ENCODE results near the gene TWNK. TPM values are rescaled to one million over a fixed set of nuclear protein-coding genes. Genes with fewer than 3 reads are reported as not detected.

The TWNK gene
- polyA plus RNA-seq, 4 donors: 1.6 to 10.2 (median 4.7) TPM

DNA sequence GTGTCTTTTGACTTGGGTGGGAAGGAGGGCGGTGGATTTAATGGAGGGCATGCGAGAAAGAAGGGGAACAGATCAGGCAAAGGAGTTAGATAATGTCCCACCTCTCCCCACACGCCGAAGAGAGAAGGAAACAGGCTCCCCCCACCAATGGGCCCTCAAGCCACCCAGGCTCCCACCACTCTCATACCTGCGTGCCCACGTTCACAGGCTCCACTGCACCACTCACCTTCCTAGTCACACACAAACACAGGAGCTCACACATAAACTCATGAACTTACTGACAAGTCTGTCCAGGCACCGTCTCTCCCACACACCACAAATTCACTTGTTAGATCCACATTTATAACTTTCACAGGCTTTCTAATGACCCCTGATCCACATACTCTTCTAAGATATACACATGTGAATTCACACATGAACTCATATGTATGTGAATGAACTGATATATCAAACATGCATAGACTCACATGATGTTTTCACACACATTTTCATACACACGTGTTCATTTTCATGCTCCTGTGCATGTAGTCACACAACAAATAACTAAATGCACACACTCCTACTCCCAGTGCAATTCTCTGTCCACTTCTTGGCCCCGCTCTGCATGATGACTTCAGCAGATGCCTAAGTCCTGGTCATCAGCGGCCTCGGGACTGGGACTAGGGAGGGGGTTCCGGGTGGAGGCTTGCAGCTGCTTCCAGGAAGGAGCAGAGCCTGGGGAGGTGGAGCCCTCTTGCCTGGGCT is 13.7 kb downstream of the TWNK start:
- H3K4me3 ChIP-seq (ENCODE audit: low read depth in 1 of 3, low read length in 3 of 3): peak overlapping the region in 2 of 3 donors; percentile 58 to 86
- peak overlapping the region; percentile 77 to 95 (median 90) for H3K27ac ChIP-seq (ENCODE audit: low read depth in 1 of 3, low read length in 2 of 3)
- DNase-seq (peak; percentile 38 to 84), FAIRE-seq (no peak)
- WGBS, 3 donors: 38 to 52% (median 43%) methylated on average over 12 of the region's 12 CpGs
- H3K36me3 ChIP-seq (ENCODE audit: control insufficient read depth in 3 of 3, insufficient read depth in 2 of 3, low read depth in 1 of 3, low read length in 3 of 3): peaks cover 3 to 44% (median 6%) of the 10 kb centered on the region in 3 donors
- no peaks in the 10 kb centered on the region for H3K9me3 ChIP-seq (ENCODE audit: control insufficient read depth in 2 of 2, insufficient read depth in 1 of 2, low read depth in 1 of 2, low read length in 1 of 2)
- no peaks in the 10 kb centered on the region for H3K27me3 ChIP-seq (ENCODE audit: control insufficient read depth in 3 of 3, insufficient read depth in 3 of 3, low read length in 3 of 3)
- H3K4me1 ChIP-seq (ENCODE audit: control insufficient read depth in 3 of 3, insufficient read depth in 2 of 3, low read depth in 1 of 3, low read length in 2 of 3): peaks cover 3 to 37% (median 3%) of the 10 kb centered on the region in 3 donors

DNA sequence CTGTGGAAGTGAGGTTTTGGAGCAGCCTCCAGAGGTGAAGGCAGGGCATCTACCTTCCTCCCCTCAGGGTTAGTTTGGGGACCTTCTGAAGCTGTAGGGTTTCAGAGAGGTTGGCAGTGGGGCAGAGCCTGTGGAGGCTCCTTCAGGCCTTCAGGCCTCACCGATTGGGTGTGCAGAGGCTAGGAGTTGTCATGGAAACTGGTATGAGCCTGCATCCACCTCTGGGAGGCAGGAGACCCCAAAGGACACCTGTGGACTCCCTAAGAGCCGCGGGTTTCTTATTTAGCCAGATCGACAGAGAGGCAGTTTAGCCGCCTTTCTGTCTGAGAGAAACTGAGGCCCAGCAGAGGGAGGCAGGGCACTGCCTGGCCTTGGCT is 14.3 kb downstream of the TWNK start:
- FAIRE-seq (no peak), DNase-seq (no peak)
- Histone ChIP-seq H3K9me3 (ENCODE audit: control insufficient read depth in 2 of 2, insufficient read depth in 1 of 2, low read depth in 1 of 2, low read length in 1 of 2) (no peaks in the 10 kb centered on the region), H3K27me3 (ENCODE audit: control insufficient read depth in 3 of 3, insufficient read depth in 3 of 3, low read length in 3 of 3) (no peaks in the 10 kb centered on the region), H3K36me3 (ENCODE audit: control insufficient read depth in 3 of 3, insufficient read depth in 2 of 3, low read depth in 1 of 3, low read length in 3 of 3) (peaks cover 3 to 50% (median 6%) of the 10 kb centered on the region in 3 donors), H3K4me1 (ENCODE audit: control insufficient read depth in 3 of 3, insufficient read depth in 2 of 3, low read depth in 1 of 3, low read length in 2 of 3) (peaks cover 0 to 36% (median under 1%) of the 10 kb centered on the region in 3 donors), H3K27ac (ENCODE audit: low read depth in 1 of 3, low read length in 2 of 3) (peak overlapping the region in 2 of 3 donors; percentile 90 to 95), H3K4me3 (ENCODE audit: low read depth in 1 of 3, low read length in 3 of 3) (peak overlapping the region in 1 of 3 donors; percentile 14)
- WGBS, 3 donors: 63 to 81% (median 75%) methylated on average over 5 of the region's 5 CpGs

DNA sequence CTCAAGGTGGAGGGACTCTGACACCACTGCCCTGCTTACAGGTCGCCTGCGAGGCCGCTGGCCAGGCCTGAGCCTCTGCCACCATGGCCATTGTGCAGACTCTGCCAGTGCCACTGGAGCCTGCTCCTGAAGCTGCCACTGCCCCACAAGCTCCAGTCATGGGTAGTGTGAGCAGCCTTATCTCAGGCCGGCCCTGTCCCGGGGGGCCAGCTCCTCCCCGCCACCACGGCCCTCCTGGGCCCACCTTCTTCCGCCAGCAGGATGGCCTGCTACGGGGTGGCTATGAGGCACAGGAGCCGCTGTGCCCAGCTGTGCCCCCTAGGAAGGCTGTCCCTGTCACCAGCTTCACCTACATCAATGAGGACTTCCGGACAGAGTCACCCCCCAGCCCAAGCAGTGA is 15.1 kb downstream of the TWNK start:
- FAIRE-seq (no peak), DNase-seq (no peak)
- 85 to 92% (median 85%) methylated on average over 11 of the region's 11 CpGs for WGBS, 3 donors

DNA sequence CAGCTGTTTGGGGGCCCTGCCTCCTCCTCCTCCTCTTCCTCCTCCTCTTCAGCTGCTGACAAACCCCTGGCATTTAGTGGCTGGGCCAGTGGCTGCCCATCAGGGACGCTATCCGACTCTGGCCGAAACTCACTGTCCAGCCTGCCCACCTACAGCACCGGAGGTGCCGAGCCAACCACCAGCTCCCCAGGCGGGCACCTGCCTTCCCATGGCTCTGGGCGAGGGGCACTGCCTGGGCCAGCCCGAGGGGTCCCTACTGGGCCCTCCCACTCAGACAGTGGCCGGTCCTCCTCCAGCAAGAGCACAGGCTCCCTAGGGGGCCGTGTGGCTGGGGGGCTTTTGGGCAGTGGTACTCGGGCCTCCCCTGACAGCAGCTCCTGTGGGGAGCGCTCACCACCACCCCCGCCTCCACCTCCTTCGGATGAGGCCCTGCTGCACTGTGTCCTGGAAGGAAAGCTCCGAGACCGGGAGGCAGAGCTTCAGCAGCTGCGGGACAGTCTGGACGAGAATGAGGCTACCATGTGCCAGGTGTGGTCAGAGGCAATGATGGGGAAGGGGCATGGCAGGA is 16.4 kb downstream of the TWNK start:
- 93 to 96% (median 93%) methylated on average over 17 to 18 of the region's 18 CpGs for WGBS, 3 donors
- no peak overlapping the region for H3K27ac ChIP-seq (ENCODE audit: low read depth in 1 of 3, low read length in 2 of 3)
- no peak for FAIRE-seq

More for the DNA sequence above, 15.1 kb downstream of the TWNK start:
- no peaks in the 10 kb centered on the region for H3K9me3 ChIP-seq (ENCODE audit: control insufficient read depth in 2 of 2, insufficient read depth in 1 of 2, low read depth in 1 of 2, low read length in 1 of 2)
- H3K4me1 ChIP-seq (ENCODE audit: control insufficient read depth in 3 of 3, insufficient read depth in 2 of 3, low read depth in 1 of 3, low read length in 2 of 3): peaks cover 0 to 42% (median 0%) of the 10 kb centered on the region in 3 donors
- peak overlapping the region in 1 of 3 donors; percentile 90 for H3K27ac ChIP-seq (ENCODE audit: low read depth in 1 of 3, low read length in 2 of 3)
- H3K27me3 ChIP-seq (ENCODE audit: control insufficient read depth in 3 of 3, insufficient read depth in 3 of 3, low read length in 3 of 3): no peaks in the 10 kb centered on the region
- no peak overlapping the region for H3K4me3 ChIP-seq (ENCODE audit: low read depth in 1 of 3, low read length in 3 of 3)
- peaks cover 4 to 58% (median 6%) of the 10 kb centered on the region in 3 donors for H3K36me3 ChIP-seq (ENCODE audit: control insufficient read depth in 3 of 3, insufficient read depth in 2 of 3, low read depth in 1 of 3, low read length in 3 of 3)

DNA sequence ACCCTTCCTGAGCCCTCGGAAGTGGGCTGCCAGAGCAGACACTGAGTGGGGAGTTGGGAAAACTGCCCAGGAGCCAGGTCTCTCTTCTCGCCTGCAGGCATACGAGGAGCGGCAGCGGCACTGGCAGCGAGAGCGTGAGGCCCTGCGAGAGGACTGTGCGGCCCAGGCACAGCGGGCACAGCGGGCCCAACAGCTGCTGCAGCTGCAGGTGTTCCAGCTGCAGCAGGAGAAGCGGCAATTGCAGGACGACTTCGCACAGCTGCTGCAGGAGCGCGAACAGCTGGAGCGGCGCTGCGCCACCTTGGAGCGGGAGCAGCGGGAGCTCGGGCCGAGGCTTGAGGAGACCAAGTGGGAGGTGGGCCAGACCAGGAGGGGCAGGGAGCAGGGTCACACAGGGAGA is 18.0 kb downstream of the TWNK start:
- WGBS, 3 donors: 88 to 96% (median 91%) methylated on average over 21 to 23 of the region's 23 CpGs
- no peak overlapping the region for H3K27ac ChIP-seq (ENCODE audit: low read depth in 1 of 3, low read length in 2 of 3)
- H3K36me3 ChIP-seq (ENCODE audit: control insufficient read depth in 3 of 3, insufficient read depth in 2 of 3, low read depth in 1 of 3, low read length in 3 of 3): peaks cover 5 to 73% (median 6%) of the 10 kb centered on the region in 3 donors
- no peaks in the 10 kb centered on the region for H3K27me3 ChIP-seq (ENCODE audit: control insufficient read depth in 3 of 3, insufficient read depth in 3 of 3, low read length in 3 of 3)
- no peak for FAIRE-seq
- DNase-seq: no peak
- peaks cover 0 to 43% (median 0%) of the 10 kb centered on the region in 3 donors for H3K4me1 ChIP-seq (ENCODE audit: control insufficient read depth in 3 of 3, insufficient read depth in 2 of 3, low read depth in 1 of 3, low read length in 2 of 3)
- H3K9me3 ChIP-seq (ENCODE audit: control insufficient read depth in 2 of 2, insufficient read depth in 1 of 2, low read depth in 1 of 2, low read length in 1 of 2): no peaks in the 10 kb centered on the region
- no peak overlapping the region for H3K4me3 ChIP-seq (ENCODE audit: low read depth in 1 of 3, low read length in 3 of 3)

More for the DNA sequence above, 16.4 kb downstream of the TWNK start:
- Histone ChIP-seq H3K9me3 (ENCODE audit: control insufficient read depth in 2 of 2, insufficient read depth in 1 of 2, low read depth in 1 of 2, low read length in 1 of 2) (no peaks in the 10 kb centered on the region), H3K36me3 (ENCODE audit: control insufficient read depth in 3 of 3, insufficient read depth in 2 of 3, low read depth in 1 of 3, low read length in 3 of 3) (peaks cover 5 to 68% (median 6%) of the 10 kb centered on the region in 3 donors), H3K27me3 (ENCODE audit: control insufficient read depth in 3 of 3, insufficient read depth in 3 of 3, low read length in 3 of 3) (no peaks in the 10 kb centered on the region), H3K4me1 (ENCODE audit: control insufficient read depth in 3 of 3, insufficient read depth in 2 of 3, low read depth in 1 of 3, low read length in 2 of 3) (peaks cover 0 to 39% (median 0%) of the 10 kb centered on the region in 3 donors), H3K4me3 (ENCODE audit: low read depth in 1 of 3, low read length in 3 of 3) (no peak overlapping the region)
- DNase-seq: no peak

DNA sequence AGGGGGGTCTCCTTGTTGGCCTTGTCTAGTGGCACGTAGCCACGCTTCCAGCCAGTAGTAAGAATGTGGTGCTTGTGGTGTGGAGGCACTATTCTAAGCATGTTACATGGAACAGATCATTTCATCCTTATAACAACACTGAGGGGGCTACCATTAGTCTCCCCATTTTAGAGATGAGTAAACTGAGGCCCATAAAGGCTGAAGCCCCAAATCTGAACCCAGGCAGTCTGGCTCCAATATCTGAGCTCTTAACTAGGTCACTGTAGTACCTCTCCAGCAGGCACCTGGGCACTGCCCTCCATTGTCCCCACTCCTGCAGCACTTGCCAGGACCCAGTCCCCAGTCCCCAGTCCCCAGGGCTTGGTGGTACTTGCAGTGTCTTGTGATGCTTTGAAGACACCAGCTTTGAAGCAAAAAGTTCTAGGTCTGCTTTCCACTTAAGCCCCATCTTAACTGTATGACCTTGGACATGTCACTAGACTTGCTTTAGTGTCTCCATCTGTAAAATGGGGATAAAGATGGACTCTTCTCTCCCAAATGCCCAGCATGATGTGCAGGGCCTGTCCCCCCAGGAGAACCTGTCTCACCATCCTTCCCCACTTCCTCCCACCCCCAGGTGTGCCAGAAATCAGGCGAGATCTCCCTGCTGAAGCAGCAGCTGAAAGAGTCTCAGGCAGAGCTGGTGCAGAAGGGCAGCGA is 18.7 kb downstream of the TWNK start:
- H3K36me3 ChIP-seq (ENCODE audit: control insufficient read depth in 3 of 3, insufficient read depth in 2 of 3, low read depth in 1 of 3, low read length in 3 of 3): peaks cover 5 to 73% (median 6%) of the 10 kb centered on the region in 3 donors
- WGBS, 3 donors: 89 to 96% (median 91%) methylated on average over 4 of the region's 4 CpGs
- FAIRE-seq (no peak), DNase-seq (no peak)
- H3K4me1 ChIP-seq (ENCODE audit: control insufficient read depth in 3 of 3, insufficient read depth in 2 of 3, low read depth in 1 of 3, low read length in 2 of 3): peaks cover 0 to 38% (median 0%) of the 10 kb centered on the region in 3 donors
- H3K9me3 ChIP-seq (ENCODE audit: control insufficient read depth in 2 of 2, insufficient read depth in 1 of 2, low read depth in 1 of 2, low read length in 1 of 2): no peaks in the 10 kb centered on the region
- H3K4me3 ChIP-seq (ENCODE audit: low read depth in 1 of 3, low read length in 3 of 3): no peak overlapping the region
- H3K27me3 ChIP-seq (ENCODE audit: control insufficient read depth in 3 of 3, insufficient read depth in 3 of 3, low read length in 3 of 3): no peaks in the 10 kb centered on the region
- peak overlapping the region in 1 of 3 donors; percentile 55 for H3K27ac ChIP-seq (ENCODE audit: low read depth in 1 of 3, low read length in 2 of 3)

DNA sequence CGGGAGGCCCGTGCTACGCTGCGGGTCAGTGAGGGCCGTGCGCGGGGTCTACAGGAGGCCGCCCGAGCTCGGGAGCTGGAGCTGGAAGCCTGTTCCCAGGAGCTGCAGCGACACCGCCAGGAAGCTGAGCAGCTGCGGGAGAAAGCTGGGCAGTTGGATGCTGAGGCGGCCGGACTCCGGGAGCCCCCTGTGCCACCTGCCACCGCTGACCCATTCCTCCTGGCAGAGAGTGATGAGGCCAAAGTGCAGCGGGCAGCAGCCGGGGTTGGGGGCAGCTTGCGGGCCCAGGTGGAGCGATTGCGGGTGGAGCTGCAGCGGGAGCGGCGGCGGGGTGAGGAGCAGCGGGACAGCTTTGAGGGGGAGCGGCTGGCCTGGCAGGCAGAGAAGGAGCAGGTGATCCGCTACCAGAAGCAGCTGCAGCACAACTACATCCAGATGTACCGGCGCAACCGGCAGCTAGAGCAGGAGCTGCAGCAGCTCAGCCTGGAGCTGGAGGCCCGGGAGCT is 19.3 kb downstream of the TWNK start:
- no peak overlapping the region for H3K4me3 ChIP-seq (ENCODE audit: low read depth in 1 of 3, low read length in 3 of 3)
- DNase-seq (peak in 1 of 2 donors; percentile 29), FAIRE-seq (no peak)
- H3K27me3 ChIP-seq (ENCODE audit: control insufficient read depth in 3 of 3, insufficient read depth in 3 of 3, low read length in 3 of 3): no peaks in the 10 kb centered on the region
- peaks cover 0 to 34% (median 0%) of the 10 kb centered on the region in 3 donors for H3K4me1 ChIP-seq (ENCODE audit: control insufficient read depth in 3 of 3, insufficient read depth in 2 of 3, low read depth in 1 of 3, low read length in 2 of 3)
- WGBS, 3 donors: 74 to 83% (median 77%) methylated on average over 31 to 33 of the region's 33 CpGs
- peak overlapping the region in 2 of 3 donors; percentile 37 to 55 for H3K27ac ChIP-seq (ENCODE audit: low read depth in 1 of 3, low read length in 2 of 3)
- H3K9me3 ChIP-seq (ENCODE audit: control insufficient read depth in 2 of 2, insufficient read depth in 1 of 2, low read depth in 1 of 2, low read length in 1 of 2): no peaks in the 10 kb centered on the region
- H3K36me3 ChIP-seq (ENCODE audit: control insufficient read depth in 3 of 3, insufficient read depth in 2 of 3, low read depth in 1 of 3, low read length in 3 of 3): peaks cover 5 to 70% (median 6%) of the 10 kb centered on the region in 3 donors

DNA sequence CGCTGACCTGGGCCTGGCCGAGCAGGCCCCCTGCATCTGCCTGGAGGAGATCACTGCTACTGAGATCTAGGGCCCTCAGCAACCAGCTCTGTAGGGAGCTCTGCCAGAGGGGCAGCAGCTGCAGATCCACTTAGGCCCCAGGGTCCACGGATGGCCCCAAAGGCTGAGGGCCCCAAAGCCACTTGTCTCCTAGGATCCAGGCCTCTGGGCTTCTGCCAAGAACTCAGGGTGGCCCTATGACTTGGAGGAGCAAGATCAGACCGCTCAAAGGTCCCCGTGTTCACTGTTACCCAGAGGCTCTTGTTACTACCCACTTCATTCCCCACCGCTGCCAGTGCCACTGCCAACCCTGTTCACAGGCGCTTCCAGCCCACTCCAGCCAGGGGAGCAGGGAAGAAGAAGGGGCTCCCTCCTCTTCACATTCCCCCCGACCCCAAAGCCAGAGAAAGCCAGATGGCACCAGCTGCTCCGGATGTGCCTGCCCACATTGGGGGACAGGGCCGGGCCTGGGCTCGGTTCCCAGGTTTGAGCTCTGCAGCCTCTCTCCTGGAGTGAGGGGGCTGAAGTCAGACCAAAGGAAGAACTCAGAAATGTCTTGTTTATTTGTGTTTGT is 19.9 kb downstream of the TWNK start:
- no peaks in the 10 kb centered on the region for H3K9me3 ChIP-seq (ENCODE audit: control insufficient read depth in 2 of 2, insufficient read depth in 1 of 2, low read depth in 1 of 2, low read length in 1 of 2)
- 47 to 63% (median 59%) methylated on average over 10 to 11 of the region's 11 CpGs for WGBS, 3 donors
- H3K4me3 ChIP-seq (ENCODE audit: low read depth in 1 of 3, low read length in 3 of 3): no peak overlapping the region
- H3K4me1 ChIP-seq (ENCODE audit: control insufficient read depth in 3 of 3, insufficient read depth in 2 of 3, low read depth in 1 of 3, low read length in 2 of 3): peaks cover 0 to 31% (median 0%) of the 10 kb centered on the region in 3 donors
- peak overlapping the region in 2 of 3 donors; percentile 37 to 55 for H3K27ac ChIP-seq (ENCODE audit: low read depth in 1 of 3, low read length in 2 of 3)
- peak in 1 of 2 donors; percentile 44 for DNase-seq
- H3K27me3 ChIP-seq (ENCODE audit: control insufficient read depth in 3 of 3, insufficient read depth in 3 of 3, low read length in 3 of 3): no peaks in the 10 kb centered on the region
- peaks cover 5 to 65% (median 6%) of the 10 kb centered on the region in 3 donors for H3K36me3 ChIP-seq (ENCODE audit: control insufficient read depth in 3 of 3, insufficient read depth in 2 of 3, low read depth in 1 of 3, low read length in 3 of 3)
- FAIRE-seq: no peak

Data from small intestine (tissue), 7 donors.